Lower leg skin (tissue), 4 donors: ENCODE data around the gene VAV2. TPM values are rescaled to one million over a fixed set of nuclear protein-coding genes. Genes with fewer than 3 reads are reported as not detected.

Source experiments
- DNase-seq, 2 donors: peaks; one replicate each; pipeline ENCODE4 v3.0.0-alpha.2; 2019; ENCODE audit warnings: low spot score in 2 of 2
- H3K4me3 ChIP-seq: fragments of 200-600 bp; sonication (generic); 2 replicates; pipeline ENCODE4 v1.5.1; 2017; ENCODE audit warnings: mild to moderate bottlenecking, low read depth; ENCODE audit not compliant: poor library complexity, severe bottlenecking
- CTCF ChIP-seq, 3 donors: fragments of 450-650 bp; IDR thresholded peaks; one replicate each; pipeline ENCODE4 v1.5.1; 2016; ENCODE audit warnings: antibody characterized with exemption in 3 of 3, mild to moderate bottlenecking in 3 of 3, moderate library complexity in 2 of 3
- POLR2A ChIP-seq, 2 donors: fragments of 450-650 bp; IDR thresholded peaks; one replicate each; pipeline ENCODE4 v1.6.1; 2016 to 2017; ENCODE audit warnings: antibody characterized with exemption in 2 of 2, mild to moderate bottlenecking in 1 of 2, moderate library complexity in 1 of 2
- WGBS, 2 donors: methylation state at CpG; one replicate each; pipeline ENCODE4 v1.1.5; 2018; 5-methylcytosine and 5-hydroxymethylcytosine counted together
- intact Hi-C: fragments of 100-400 bp; cut with DNase I; formaldehyde crosslinking; loops from one replicate; pipeline ENCODE4 v1.15.0; 2023; ENCODE audit warnings: low total_unique reads
- total RNA-seq, 4 donors: library from RNA; depleted of rRNA; stranded (reverse); fragments of >200 nt; gene quantifications; one replicate each; pipeline ENCODE4 v1.1.0, GENCODE V29; 2016

The VAV2 gene
- total RNA-seq, 4 donors from 2014 or later = 6.8 to 9.1 (median 7.5) TPM

GRCh38 chr9:134032456-134033222, 40.5 kb upstream of the VAV2 start:
- DNase-seq = no peak
- WGBS, 2 donors = 92 to 93% methylated on average over 40 of the region's 40 CpGs
- no peak overlapping the region for H3K4me3 ChIP-seq
- TF ChIP-seq POLR2A (IDR thresholded peaks at IDR 0.05) (no peak), CTCF (IDR thresholded peaks at IDR 0.05) (no peak)
- intact Hi-C loops = loop anchor here (10.0 kb wide), 1 partner anchor 692 kb away; no protein-coding TSS in a partner anchor

GRCh38 chr9:134031783-134032182, 39.7 kb upstream of the VAV2 start:
- 89 to 90% methylated on average over 13 to 14 of the region's 14 CpGs for WGBS, 2 donors
- H3K4me3 ChIP-seq = no peak overlapping the region
- no peak for DNase-seq
- intact Hi-C loops = loop anchor here (10.0 kb wide), 1 partner anchor 693 kb away; no protein-coding TSS in a partner anchor
- TF ChIP-seq CTCF (IDR thresholded peaks at IDR 0.05) = no peak
- no peak for TF ChIP-seq POLR2A (IDR thresholded peaks at IDR 0.05)

GRCh38 chr9:134030821-134031470, 38.8 kb upstream of the VAV2 start:
- intact Hi-C loops = loop anchor here (10.0 kb wide), 1 partner anchor 694 kb away; no protein-coding TSS in a partner anchor
- no peak for DNase-seq
- TF ChIP-seq POLR2A (IDR thresholded peaks at IDR 0.05) = no peak
- TF ChIP-seq CTCF (IDR thresholded peaks at IDR 0.05) = no peak
- no peak overlapping the region for H3K4me3 ChIP-seq
- WGBS, 2 donors = 85 to 88% methylated on average over 29 of the region's 29 CpGs

- DNase-seq = no peak
- TF ChIP-seq POLR2A (IDR thresholded peaks at IDR 0.05) (no peak), CTCF (IDR thresholded peaks at IDR 0.05) (no peak)
- intact Hi-C loops = loop anchor here (10.0 kb wide), 1 partner anchor 695 kb away; no protein-coding TSS in a partner anchor
- H3K4me3 ChIP-seq = no peak overlapping the region
- 88 to 91% methylated on average over 20 to 21 of the region's 21 CpGs for WGBS, 2 donors
These were observed 37.4 kb upstream of the VAV2 start for GRCh38 chr9:134029248-134030226.

- intact Hi-C loops = no loop called here
- WGBS, 2 donors = 77 to 85% methylated on average over 20 to 21 of the region's 22 CpGs
- TF ChIP-seq CTCF (IDR thresholded peaks at IDR 0.05) (no peak), POLR2A (IDR thresholded peaks at IDR 0.05) (no peak)
- H3K4me3 ChIP-seq = no peak overlapping the region
- no peak for DNase-seq
These were observed 36.6 kb upstream of the VAV2 start for GRCh38 chr9:134028575-134029247.
